Measurements from ENCODE around the gene LOXL3.

Gene LOXL3

DNA sequence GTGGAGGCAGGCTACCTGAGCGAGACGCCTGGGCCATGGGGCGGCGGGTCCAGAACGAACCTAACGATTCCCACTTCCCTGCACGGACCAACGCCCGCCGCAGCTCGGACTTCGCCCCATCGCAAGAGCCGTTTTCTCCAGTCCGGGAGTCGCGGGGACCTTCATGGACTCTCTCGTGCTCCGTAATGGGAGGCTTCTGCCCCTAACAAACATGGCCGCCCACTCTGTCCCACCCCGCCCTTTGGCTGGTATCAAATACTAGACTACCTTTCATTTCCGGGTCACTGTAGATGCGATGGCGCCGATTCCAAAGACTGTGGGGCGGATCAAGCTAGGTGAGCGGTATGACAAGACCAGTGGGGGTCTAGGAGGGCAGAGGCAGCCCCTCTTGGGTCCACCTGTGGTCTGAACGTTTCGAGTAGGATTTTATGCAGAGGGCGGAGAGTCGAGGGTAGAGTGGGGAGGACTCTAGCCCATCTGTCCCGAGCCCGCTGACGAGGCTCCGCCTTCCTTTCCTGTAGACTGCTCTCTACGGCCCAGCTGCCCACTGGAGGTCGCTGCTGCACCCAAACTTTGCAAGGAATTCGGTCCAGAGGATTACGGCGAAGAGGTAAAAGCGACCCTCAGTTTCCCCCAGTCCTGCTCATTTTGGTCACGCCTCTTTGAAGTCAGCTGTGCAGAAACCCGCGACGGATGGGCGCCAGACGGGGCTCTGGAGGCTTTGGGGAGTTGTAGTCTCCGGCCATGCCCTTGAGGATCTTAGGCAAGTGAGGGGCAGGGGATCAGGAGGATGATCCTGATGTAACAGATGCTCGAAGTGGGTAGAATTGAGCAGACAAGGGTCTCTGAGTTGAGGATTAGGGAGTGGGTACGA, 70.7 kb downstream of the LOXL3 start, which contains the start of the genes CCDC142 and TTC31:
TSS of gene CCDC142 (minus strand) at position 198 of the 874 bp plus-strand sequence. CDS start at position 37, 161 bp downstream.
TSS of gene TTC31 (plus strand) at position 281 of the 874 bp plus-strand sequence. CDS start at position 296, 15 bp downstream.
- peak; percentile 91 for DNase-seq

Measured in NCI-H226 (cell line).